HL-60/S4 treated with retinoic acid at 250 ng/mL for 4 days and 3 days (cell line): Measurements from ENCODE around the gene PRKCH.

Source experiments
- in situ Hi-C: fragments of 300-500 bp; cut with MboI; formaldehyde crosslinking; loops from 2 replicates; pipeline ENCODE4 v1.7.0; 2022; ENCODE audit warnings: low sequenced_read_pairs

The PRKCH gene

GRCh38 chr14:61573321-61573720 lies 251.9 kb downstream of the PRKCH start:
- in situ Hi-C loops = no loop called here

- in situ Hi-C loops = no loop called here
These were observed 252.6 kb downstream of the PRKCH start for GRCh38 chr14:61573748-61574513.

- in situ Hi-C loops = no loop called here
These were observed 253.1 kb downstream of the PRKCH start for GRCh38 chr14:61574514-61574807.

GRCh38 chr14:61575126-61575525 lies 253.7 kb downstream of the PRKCH start:
- in situ Hi-C loops = no loop called here

- in situ Hi-C loops = no loop called here
These were observed 254.3 kb downstream of the PRKCH start for GRCh38 chr14:61575551-61576150.

GRCh38 chr14:61577506-61577931 lies 256.1 kb downstream of the PRKCH start:
- in situ Hi-C loops = no loop called here

GRCh38 chr14:61578745-61579144 lies 257.4 kb downstream of the PRKCH start:
- in situ Hi-C loops = no loop called here

- in situ Hi-C loops = no loop called here
These were observed 260.0 kb downstream of the PRKCH start for GRCh38 chr14:61581340-61581739.

GRCh38 chr14:61581955-61582615 lies 260.7 kb downstream of the PRKCH start:
- in situ Hi-C loops = no loop called here

GRCh38 chr14:61582815-61583214 lies 261.4 kb downstream of the PRKCH start:
- in situ Hi-C loops = no loop called here

- in situ Hi-C loops = no loop called here
These were observed 263.0 kb downstream of the PRKCH start for GRCh38 chr14:61584331-61584741.

GRCh38 chr14:61585598-61586543 lies 264.5 kb downstream of the PRKCH start:
- in situ Hi-C loops = no loop called here

- in situ Hi-C loops = no loop called here
These were observed 265.2 kb downstream of the PRKCH start for GRCh38 chr14:61586544-61587055.

- in situ Hi-C loops = no loop called here
These were observed 265.8 kb downstream of the PRKCH start for GRCh38 chr14:61587081-61587713.

GRCh38 chr14:61588419-61588901 lies 267.1 kb downstream of the PRKCH start:
- in situ Hi-C loops = no loop called here

- in situ Hi-C loops = no loop called here
These were observed 268.6 kb downstream of the PRKCH start for GRCh38 chr14:61589691-61590581.

- in situ Hi-C loops = no loop called here
These were observed 270.5 kb downstream of the PRKCH start for GRCh38 chr14:61591862-61592261.

GRCh38 chr14:61593330-61593729 lies 272.0 kb downstream of the PRKCH start:
- in situ Hi-C loops = no loop called here

GRCh38 chr14:61596990-61597389 lies 275.6 kb downstream of the PRKCH start:
- in situ Hi-C loops = no loop called here
